ENCODE results near the gene TM4SF5.

Gene TM4SF5

GRCh38 chr17:4764595-4764994 lies 7.1 kb upstream of the TM4SF5 start:
- DNase-seq (ENCODE audit: low read depth in 1 of 2, low spot score in 1 of 2), result no peak
- in situ Hi-C loops (cut with HindIII; ENCODE audit: low pct_unique_long_range_greater_than_20kb, low sequenced_read_pairs), result no loop called here
- TF ChIP-seq JUND (IDR thresholded peaks at IDR 0.05; ENCODE audit: low read depth), result no peak

DNA sequence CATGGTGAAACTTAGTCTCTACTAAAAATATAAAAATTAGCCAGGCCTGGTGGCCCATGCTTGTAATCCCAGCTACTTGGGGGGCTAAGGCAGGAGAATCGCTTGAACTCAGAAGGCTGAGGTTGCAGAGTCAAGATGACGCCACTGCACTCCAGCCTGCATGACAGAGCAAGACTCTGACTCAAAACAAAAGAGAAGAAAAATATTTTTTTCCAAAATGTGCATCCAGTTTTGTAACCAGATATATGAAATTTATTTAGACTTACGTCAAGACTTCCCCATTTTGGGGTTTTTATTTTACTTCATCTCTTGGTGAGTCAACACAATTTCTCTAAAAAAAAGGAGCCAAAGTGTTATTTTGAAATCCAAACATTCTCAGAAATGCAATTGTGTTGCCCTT lies 5.5 kb upstream of the TM4SF5 start:
- in situ Hi-C loops (cut with HindIII; ENCODE audit: low pct_unique_long_range_greater_than_20kb, low sequenced_read_pairs), result no loop called here
- no peak for DNase-seq (ENCODE audit: low read depth in 1 of 2, low spot score in 1 of 2)
- no peak for TF ChIP-seq JUND (IDR thresholded peaks at IDR 0.05; ENCODE audit: low read depth)

DNA sequence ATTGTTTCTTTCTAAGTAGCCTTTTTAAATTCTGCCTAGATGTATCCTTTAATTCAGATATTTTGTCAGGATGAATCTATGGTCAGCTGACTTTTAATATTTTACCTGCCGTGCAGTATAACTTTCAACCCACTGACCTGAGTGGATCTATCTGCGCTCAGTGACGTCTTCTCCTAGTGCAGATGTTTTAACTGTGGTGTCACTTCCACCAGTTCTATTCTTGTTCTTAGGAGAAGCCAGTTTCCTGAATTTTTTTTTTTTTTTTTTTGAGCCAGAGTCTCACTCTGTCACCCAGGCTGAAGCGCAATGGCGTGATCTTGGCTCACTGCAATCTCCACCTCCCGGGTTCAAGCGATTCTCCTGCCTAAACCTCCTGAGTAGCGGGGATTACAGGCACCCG lies 5.0 kb upstream of the TM4SF5 start:
- in situ Hi-C loops (cut with HindIII; ENCODE audit: low pct_unique_long_range_greater_than_20kb, low sequenced_read_pairs), result no loop called here
- no peak for DNase-seq (ENCODE audit: low read depth in 1 of 2, low spot score in 1 of 2)
- no peak for TF ChIP-seq JUND (IDR thresholded peaks at IDR 0.05; ENCODE audit: low read depth)

GRCh38 chr17:4768298-4768697 lies 3.4 kb upstream of the TM4SF5 start:
- no peak for DNase-seq (ENCODE audit: low read depth in 1 of 2, low spot score in 1 of 2)
- TF ChIP-seq JUND (IDR thresholded peaks at IDR 0.05; ENCODE audit: low read depth), result no peak
- in situ Hi-C loops (cut with HindIII; ENCODE audit: low pct_unique_long_range_greater_than_20kb, low sequenced_read_pairs), result no loop called here

DNA sequence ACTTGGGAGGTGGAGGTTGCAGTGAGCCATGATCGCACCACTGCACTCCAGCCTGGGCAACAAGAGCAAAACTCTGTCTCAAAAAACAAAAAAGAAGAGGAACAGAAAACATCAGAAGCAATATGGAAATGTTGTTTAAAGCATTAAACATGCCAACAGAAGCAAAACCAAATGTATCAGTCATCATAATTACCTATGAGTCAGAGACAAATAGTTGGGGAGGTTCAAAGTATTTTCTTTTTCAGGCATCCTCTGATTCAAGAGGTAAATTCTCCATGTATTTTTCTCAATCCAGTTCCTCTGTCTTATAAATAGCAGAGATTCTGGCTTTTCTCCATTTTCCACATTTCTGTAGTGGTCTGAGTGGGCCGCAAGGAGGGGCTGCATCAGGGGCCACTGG lies 2.1 kb upstream of the TM4SF5 start:
- in situ Hi-C loops (cut with HindIII; ENCODE audit: low pct_unique_long_range_greater_than_20kb, low sequenced_read_pairs), result no loop called here
- no peak for TF ChIP-seq JUND (IDR thresholded peaks at IDR 0.05; ENCODE audit: low read depth)
- no peak for DNase-seq (ENCODE audit: low read depth in 1 of 2, low spot score in 1 of 2)

- in situ Hi-C loops (cut with HindIII; ENCODE audit: low pct_unique_long_range_greater_than_20kb, low sequenced_read_pairs), result no loop called here
- DNase-seq (ENCODE audit: low read depth in 1 of 2, low spot score in 1 of 2), result no peak
- no peak for TF ChIP-seq JUND (IDR thresholded peaks at IDR 0.05; ENCODE audit: low read depth)
Observed at GRCh38 chr17:4772235-4772613, 538 bp downstream of the TM4SF5 start.

GRCh38 chr17:4777969-4778760 lies 6.5 kb downstream of the TM4SF5 start:
- in situ Hi-C loops (cut with HindIII; ENCODE audit: low pct_unique_long_range_greater_than_20kb, low sequenced_read_pairs), result no loop called here
- no peak for TF ChIP-seq JUND (IDR thresholded peaks at IDR 0.05; ENCODE audit: low read depth)
- peak in 1 of 2 experiments; percentile 24 for DNase-seq (ENCODE audit: low read depth in 1 of 2, low spot score in 1 of 2)

DNA sequence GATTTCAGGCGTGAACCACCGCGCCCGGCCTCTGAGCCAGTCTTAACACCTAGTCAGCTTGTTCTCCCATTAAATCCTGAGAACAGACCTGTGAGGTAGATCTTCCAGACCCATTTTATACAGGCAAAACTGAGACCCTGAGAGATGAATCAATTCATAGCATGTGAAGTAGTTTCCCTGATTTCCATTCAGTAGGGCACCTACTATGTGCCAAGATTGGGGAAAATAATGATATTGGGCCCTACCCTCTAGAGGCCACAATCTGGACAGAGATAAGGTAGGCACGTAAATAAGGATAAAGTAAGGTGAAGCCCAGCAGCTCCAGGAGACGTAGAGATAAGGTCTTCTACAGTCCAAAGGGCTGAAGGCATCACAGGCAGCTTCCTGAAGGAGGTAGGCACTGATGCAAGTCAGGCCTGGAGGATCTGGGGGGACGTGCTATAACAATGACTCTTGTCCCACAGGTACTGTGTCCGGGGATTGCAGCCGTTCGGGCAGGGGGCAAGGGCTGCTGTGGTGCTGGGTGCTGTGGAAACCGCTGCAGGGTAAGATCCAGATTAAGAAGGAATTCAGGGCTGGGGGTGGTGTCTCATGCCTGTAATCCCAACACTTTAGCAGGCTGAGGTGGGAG lies 8.8 kb downstream of the TM4SF5 start:
- TF ChIP-seq JUND (IDR thresholded peaks at IDR 0.05; ENCODE audit: low read depth), result no peak
- in situ Hi-C loops (cut with HindIII; ENCODE audit: low pct_unique_long_range_greater_than_20kb, low sequenced_read_pairs), result no loop called here
- DNase-seq (ENCODE audit: low read depth in 1 of 2, low spot score in 1 of 2), result no peak

GRCh38 chr17:4782652-4783051 lies 11.0 kb downstream of the TM4SF5 start:
- TF ChIP-seq JUND (IDR thresholded peaks at IDR 0.05; ENCODE audit: low read depth), result no peak
- in situ Hi-C loops (cut with HindIII; ENCODE audit: low pct_unique_long_range_greater_than_20kb, low sequenced_read_pairs), result no loop called here
- no peak for DNase-seq (ENCODE audit: low read depth in 1 of 2, low spot score in 1 of 2)

- no peak for DNase-seq (ENCODE audit: low read depth in 1 of 2, low spot score in 1 of 2)
- in situ Hi-C loops (cut with HindIII; ENCODE audit: low pct_unique_long_range_greater_than_20kb, low sequenced_read_pairs), result no loop called here
- no peak for TF ChIP-seq JUND (IDR thresholded peaks at IDR 0.05; ENCODE audit: low read depth)
Observed at GRCh38 chr17:4785311-4786105, 13.8 kb downstream of the TM4SF5 start.

GRCh38 chr17:4786106-4786511 lies 14.4 kb downstream of the TM4SF5 start, which contains the start of gene VMO1:
TSS of gene VMO1 (minus strand) at chr17:4786364. CDS start at chr17:4786352, 12 bp downstream.
- in situ Hi-C loops (cut with HindIII; ENCODE audit: low pct_unique_long_range_greater_than_20kb, low sequenced_read_pairs), result no loop called here
- TF ChIP-seq JUND (IDR thresholded peaks at IDR 0.05; ENCODE audit: low read depth), result no peak
- no peak for DNase-seq (ENCODE audit: low read depth in 1 of 2, low spot score in 1 of 2)

- no peak for TF ChIP-seq JUND (IDR thresholded peaks at IDR 0.05; ENCODE audit: low read depth)
- in situ Hi-C loops (cut with HindIII; ENCODE audit: low pct_unique_long_range_greater_than_20kb, low sequenced_read_pairs), result no loop called here
- DNase-seq (ENCODE audit: low read depth in 1 of 2, low spot score in 1 of 2), result no peak
Observed at GRCh38 chr17:4786516-4786915, 14.8 kb downstream of the TM4SF5 start.
